ENCODE data around the gene CXorf58. TPM values are rescaled to one million over a fixed set of nuclear protein-coding genes. Genes with fewer than 3 reads are reported as not detected.
"Not testable (repeated sequence)": the region's sequence is repeated elsewhere in the genome, so short reads cannot be mapped to it uniquely, and the experiment has no call there.

Gene CXorf58
- total RNA-seq, 1 donor from 2014 or later = not detected

DNA sequence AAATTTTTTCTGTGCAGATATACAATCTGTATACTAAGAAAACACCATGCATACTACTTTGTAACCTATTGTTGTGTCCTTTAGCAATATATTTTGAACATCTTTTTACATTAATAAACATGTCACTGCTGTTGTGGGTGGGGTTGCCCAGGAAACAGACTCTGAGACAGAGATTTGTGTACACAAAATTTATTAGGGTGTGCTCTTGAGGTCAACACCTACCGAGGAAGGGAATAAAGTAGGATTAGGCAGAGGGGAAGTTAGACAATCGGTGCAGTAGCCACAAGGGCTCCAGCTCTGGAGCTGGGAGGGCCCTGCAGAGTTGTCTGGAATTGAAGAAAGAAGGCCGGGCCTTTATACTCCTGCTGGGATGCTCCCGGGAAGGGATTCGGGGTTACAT is 56.4 kb downstream of the CXorf58 start:
- H3K4me3 ChIP-seq = no peak overlapping the region

DNA sequence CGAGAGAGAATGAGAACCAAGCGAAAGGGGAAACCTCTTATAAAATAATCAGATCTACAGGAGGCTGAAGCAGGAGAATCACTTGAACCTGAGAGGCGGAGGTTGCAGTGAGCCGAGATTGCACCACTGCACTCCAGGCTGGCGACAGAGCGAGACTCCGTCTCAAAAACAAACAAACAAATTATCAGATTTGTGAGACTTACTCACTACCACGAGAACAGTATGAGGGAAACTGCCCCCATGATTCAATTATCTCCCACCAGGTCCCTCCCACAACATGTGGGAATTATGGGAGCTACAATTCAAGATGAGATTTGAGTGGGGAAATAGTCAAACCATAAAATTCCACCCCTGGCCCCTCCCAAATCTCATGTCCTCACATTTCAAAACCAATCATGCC is 57.8 kb downstream of the CXorf58 start:
- H3K36me3 ChIP-seq; DNase-seq (ENCODE audit: low spot score in 2 of 2); H3K27me3 ChIP-seq; intact Hi-C loops (cut with DNase I); H3K4me1 ChIP-seq; H3K4me3 ChIP-seq; H3K27ac ChIP-seq; H3K9me3 ChIP-seq: not testable (repeated sequence)

More for the DNA sequence above, 56.4 kb downstream of the CXorf58 start:
- Histone ChIP-seq H3K27ac (no peak overlapping the region), H3K9me3 (no peaks in the 10 kb centered on the region), H3K36me3 (no peaks in the 10 kb centered on the region), H3K4me1 (no peaks in the 10 kb centered on the region), H3K27me3 (no peaks in the 10 kb centered on the region)
- TF ChIP-seq, protein P1, sequence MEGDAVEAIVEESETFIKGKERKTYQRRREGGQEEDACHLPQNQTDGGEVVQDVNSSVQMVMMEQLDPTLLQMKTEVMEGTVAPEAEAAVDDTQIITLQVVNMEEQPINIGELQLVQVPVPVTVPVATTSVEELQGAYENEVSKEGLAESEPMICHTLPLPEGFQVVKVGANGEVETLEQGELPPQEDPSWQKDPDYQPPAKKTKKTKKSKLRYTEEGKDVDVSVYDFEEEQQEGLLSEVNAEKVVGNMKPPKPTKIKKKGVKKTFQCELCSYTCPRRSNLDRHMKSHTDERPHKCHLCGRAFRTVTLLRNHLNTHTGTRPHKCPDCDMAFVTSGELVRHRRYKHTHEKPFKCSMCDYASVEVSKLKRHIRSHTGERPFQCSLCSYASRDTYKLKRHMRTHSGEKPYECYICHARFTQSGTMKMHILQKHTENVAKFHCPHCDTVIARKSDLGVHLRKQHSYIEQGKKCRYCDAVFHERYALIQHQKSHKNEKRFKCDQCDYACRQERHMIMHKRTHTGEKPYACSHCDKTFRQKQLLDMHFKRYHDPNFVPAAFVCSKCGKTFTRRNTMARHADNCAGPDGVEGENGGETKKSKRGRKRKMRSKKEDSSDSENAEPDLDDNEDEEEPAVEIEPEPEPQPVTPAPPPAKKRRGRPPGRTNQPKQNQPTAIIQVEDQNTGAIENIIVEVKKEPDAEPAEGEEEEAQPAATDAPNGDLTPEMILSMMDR (IDR thresholded peaks at IDR 0.05) = no peak
- intact Hi-C loops (cut with DNase I) = no loop called here
- no peak for DNase-seq (ENCODE audit: low spot score in 2 of 2)

DNA sequence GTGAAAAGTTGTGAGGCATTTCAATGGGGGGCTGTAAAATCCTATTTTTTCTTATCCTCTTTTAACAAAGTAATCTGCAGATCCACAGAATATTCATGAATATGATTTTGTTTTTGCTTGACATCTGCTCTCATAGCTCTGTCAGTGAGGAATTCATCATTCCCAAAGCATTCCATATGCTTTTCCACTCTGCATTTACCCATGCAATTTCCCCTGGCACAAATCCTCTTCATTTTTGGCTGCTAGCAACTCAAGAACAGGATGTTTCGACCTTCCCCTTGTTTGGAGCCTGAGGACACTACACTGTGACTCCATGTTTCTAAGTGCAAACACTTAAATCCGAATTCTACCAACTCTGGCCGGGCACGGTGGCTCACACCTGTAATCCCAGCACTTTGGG is 70.7 kb downstream of the CXorf58 start:
- no peak overlapping the region for H3K4me3 ChIP-seq
- H3K36me3 ChIP-seq = no peaks in the 10 kb centered on the region
- H3K4me1 ChIP-seq = no peaks in the 10 kb centered on the region
- intact Hi-C loops (cut with DNase I) = no loop called here
- DNase-seq (ENCODE audit: low spot score in 2 of 2) = no peak
- H3K9me3 ChIP-seq = no peaks in the 10 kb centered on the region
- no peak overlapping the region for H3K27ac ChIP-seq
- TF ChIP-seq, protein P1 (IDR thresholded peaks at IDR 0.05) = no peak
- no peaks in the 10 kb centered on the region for H3K27me3 ChIP-seq

DNA sequence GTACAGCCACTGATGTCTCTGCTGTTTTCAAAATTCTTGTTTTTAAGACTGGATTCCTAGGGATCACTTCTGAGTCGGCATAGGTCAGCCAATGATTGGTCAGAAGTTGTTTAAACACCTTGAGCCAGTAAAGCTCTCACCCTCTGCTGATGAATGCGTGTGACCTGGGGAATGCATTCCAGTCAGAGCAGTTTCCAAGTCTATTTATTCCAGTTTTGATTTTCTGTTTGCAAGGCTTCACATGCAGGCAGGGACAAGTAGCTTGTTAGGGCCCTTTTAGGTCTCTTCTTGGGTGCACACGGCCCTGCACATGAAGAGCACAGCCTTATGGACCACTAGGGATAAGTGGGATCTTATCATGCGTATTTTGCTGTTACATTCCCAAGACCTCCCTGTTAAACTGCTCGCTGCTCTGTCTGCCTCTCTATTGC is 72.2 kb downstream of the CXorf58 start:
- DNase-seq (ENCODE audit: low spot score in 2 of 2) = no peak
- TF ChIP-seq, protein P1 (IDR thresholded peaks at IDR 0.05) = no peak
- no peak overlapping the region for H3K4me3 ChIP-seq
- intact Hi-C loops (cut with DNase I) = no loop called here
- H3K9me3 ChIP-seq = no peaks in the 10 kb centered on the region
- H3K27me3 ChIP-seq = no peaks in the 10 kb centered on the region
- no peak overlapping the region for H3K27ac ChIP-seq
- no peaks in the 10 kb centered on the region for H3K36me3 ChIP-seq
- H3K4me1 ChIP-seq = no peaks in the 10 kb centered on the region

DNA sequence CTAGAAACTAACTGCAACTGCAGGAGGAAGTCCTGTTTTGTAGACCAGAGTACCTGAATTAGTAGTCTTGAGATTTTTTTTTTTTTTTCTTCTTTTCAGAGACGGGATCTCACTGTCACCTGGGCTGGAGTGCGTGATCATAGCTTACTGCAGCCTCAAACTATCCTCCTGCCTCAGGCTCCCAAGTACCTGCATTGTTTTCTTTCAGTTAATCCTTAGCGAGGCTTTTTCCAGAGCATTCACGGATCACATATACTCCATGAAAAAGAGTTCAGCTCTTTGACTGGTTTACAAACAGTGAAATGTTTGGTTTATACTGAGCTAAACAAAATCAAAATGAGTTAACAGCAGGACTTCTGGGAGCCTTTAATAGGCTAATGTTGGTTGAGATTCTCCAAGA is 73.4 kb downstream of the CXorf58 start:
- TF ChIP-seq, protein P1 (IDR thresholded peaks at IDR 0.05) = no peak
- H3K27me3 ChIP-seq = no peaks in the 10 kb centered on the region
- DNase-seq (ENCODE audit: low spot score in 2 of 2) = no peak
- H3K4me3 ChIP-seq = no peak overlapping the region
- H3K9me3 ChIP-seq = no peaks in the 10 kb centered on the region
- H3K27ac ChIP-seq = no peak overlapping the region
- intact Hi-C loops (cut with DNase I) = no loop called here
- H3K36me3 ChIP-seq = no peaks in the 10 kb centered on the region
- H3K4me1 ChIP-seq = no peaks in the 10 kb centered on the region

DNA sequence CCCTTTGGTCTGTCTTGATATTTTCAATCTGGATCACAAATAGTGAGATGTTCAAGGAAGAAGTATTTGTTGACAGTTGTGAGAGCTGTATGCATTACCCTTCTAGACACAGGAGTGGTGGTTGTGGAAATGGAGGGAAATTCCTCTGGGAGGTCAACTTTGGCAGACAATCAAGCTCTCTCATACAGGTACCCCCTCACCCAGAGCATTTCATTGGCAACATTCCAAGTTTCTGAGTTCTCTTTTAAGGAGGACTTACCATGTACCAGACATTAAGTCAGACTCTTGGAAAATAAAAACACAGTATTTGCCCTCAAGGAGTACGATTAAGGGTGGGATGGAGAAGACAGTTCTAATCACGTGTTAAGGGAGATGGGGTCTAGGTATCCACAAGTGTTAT is 73.9 kb downstream of the CXorf58 start:
- H3K9me3 ChIP-seq = no peaks in the 10 kb centered on the region
- intact Hi-C loops (cut with DNase I) = no loop called here
- no peak overlapping the region for H3K4me3 ChIP-seq
- H3K27ac ChIP-seq = no peak overlapping the region
- H3K27me3 ChIP-seq = no peaks in the 10 kb centered on the region
- no peaks in the 10 kb centered on the region for H3K36me3 ChIP-seq
- no peak for DNase-seq (ENCODE audit: low spot score in 2 of 2)
- TF ChIP-seq, protein P1 (IDR thresholded peaks at IDR 0.05) = no peak
- no peaks in the 10 kb centered on the region for H3K4me1 ChIP-seq
